ENCODE results near the gene SLC25A10.
A peak's percentile ranks its signal among the peaks of the same experiment; 100 is the strongest.

SLC25A10 gene

GRCh38 chr17:81711814-81712467 is at the start of gene SLC25A10 (continued):
- TF ChIP-seq SCRT2 (tag by site-specific recombination; IDR thresholded peaks at IDR 0.05) (peak; percentile 83), ZNF132 (tag by site-specific recombination; IDR thresholded peaks at IDR 0.05; ENCODE audit: borderline replicate concordance) (no peak), ZBTB20 (tag by site-specific recombination; IDR thresholded peaks at IDR 0.05) (no peak), ELK4 (IDR thresholded peaks at IDR 0.05; ENCODE audit: borderline replicate concordance, low read depth, low read length) (no peak), ZNF335 (tag by site-specific recombination; conservative IDR thresholded peaks at IDR 0.05) (peak; percentile 71; the same call in 1 of the 2 replicates), ZNF223 (tag by site-specific recombination; IDR thresholded peaks at IDR 0.05) (no peak), ZNF280D (tag by site-specific recombination; IDR thresholded peaks at IDR 0.05) (no peak), ZNF19 (tag by site-specific recombination; IDR thresholded peaks at IDR 0.05; ENCODE audit: low read depth) (no peak), KLF1 (tag by site-specific recombination; IDR thresholded peaks at IDR 0.05) (no peak; the same call in 1 of the 2 replicates), ZBTB10 (tag by site-specific recombination; IDR thresholded peaks at IDR 0.05) (0 out of 2 replicates have a peak, but pooled peaks have one; percentile 20), MEIS1 (CRISPR knock-in tag; IDR thresholded peaks at IDR 0.05; ENCODE audit: borderline replicate concordance) (0 out of 2 replicates have a peak, but pooled peaks have one; percentile 70), REPIN1 (tag by site-specific recombination; IDR thresholded peaks at IDR 0.05; ENCODE audit: low read depth) (no peak), ZNF248 (tag by site-specific recombination; IDR thresholded peaks at IDR 0.05) (no peak), BCL11A (tag by site-specific recombination; IDR thresholded peaks at IDR 0.05; ENCODE audit: low read depth) (peak; percentile 91; the same call in 1 of the 2 replicates), INSM2 (tag by site-specific recombination; IDR thresholded peaks at IDR 0.05) (no peak), SETDB1 (IDR thresholded peaks at IDR 0.05; ENCODE audit: insufficient read length, low read length) (no peak), ZSCAN23 (tag by site-specific recombination; IDR thresholded peaks at IDR 0.05) (no peak), HIC1 (tag by site-specific recombination; IDR thresholded peaks at IDR 0.05) (peak; percentile 33; the same call in 1 of the 2 replicates), ZNF768 (tag by site-specific recombination; IDR thresholded peaks at IDR 0.05) (no peak), ZNF645 (tag by site-specific recombination; IDR thresholded peaks at IDR 0.05) (no peak), HOXA7 (CRISPR knock-in tag; IDR thresholded peaks at IDR 0.05; ENCODE audit: borderline replicate concordance) (no peak), ZNF114 (tag by site-specific recombination; IDR thresholded peaks at IDR 0.05) (no peak), ZIC2 (tag by site-specific recombination; IDR thresholded peaks at IDR 0.05) (no peak; the same call in 1 of the 2 replicates), ZNF112 (tag by site-specific recombination; IDR thresholded peaks at IDR 0.05) (no peak), ZXDB (tag by site-specific recombination; IDR thresholded peaks at IDR 0.05) (peak; percentile 75; the same call in 1 of the 2 replicates), ZNF394 (tag by site-specific recombination; IDR thresholded peaks at IDR 0.05; ENCODE audit: borderline replicate concordance) (peak; percentile 22; the same call in 1 of the 2 replicates), ZNF501 (tag by site-specific recombination; IDR thresholded peaks at IDR 0.05) (no peak), MZF1 (tag by site-specific recombination; IDR thresholded peaks at IDR 0.05; ENCODE audit: borderline replicate concordance) (no peak)
